Uterus (tissue), 2 donors: ENCODE data around the gene MYCL.

Source experiments
- CTCF ChIP-seq, 4 experiments: fragments of 200-600 bp in 2 of 4; fragments of 450-650 bp in 2 of 4; sonication (generic) in 2 of 4; IDR thresholded peaks; one replicate each; pipeline ENCODE4 v1.5.1; 2016 to 2019; ENCODE audit warnings: antibody characterized with exemption in 4 of 4, mild to moderate bottlenecking in 2 of 4, moderate library complexity in 1 of 4
- POLR2A ChIP-seq, 2 donors: fragments of 450-650 bp; IDR thresholded peaks; one replicate each; pipeline ENCODE4 v1.6.1; 2016; ENCODE audit warnings: antibody characterized with exemption in 2 of 2, mild to moderate bottlenecking in 1 of 2, moderate library complexity in 1 of 2

GRCh38 chr1:39854738-39855137 lies 47.0 kb downstream of the MYCL start:
- TF ChIP-seq CTCF (IDR thresholded peaks at IDR 0.05): no peak
- no peak for TF ChIP-seq POLR2A (IDR thresholded peaks at IDR 0.05)
